ENCODE results near the gene RBM20.

DNA sequence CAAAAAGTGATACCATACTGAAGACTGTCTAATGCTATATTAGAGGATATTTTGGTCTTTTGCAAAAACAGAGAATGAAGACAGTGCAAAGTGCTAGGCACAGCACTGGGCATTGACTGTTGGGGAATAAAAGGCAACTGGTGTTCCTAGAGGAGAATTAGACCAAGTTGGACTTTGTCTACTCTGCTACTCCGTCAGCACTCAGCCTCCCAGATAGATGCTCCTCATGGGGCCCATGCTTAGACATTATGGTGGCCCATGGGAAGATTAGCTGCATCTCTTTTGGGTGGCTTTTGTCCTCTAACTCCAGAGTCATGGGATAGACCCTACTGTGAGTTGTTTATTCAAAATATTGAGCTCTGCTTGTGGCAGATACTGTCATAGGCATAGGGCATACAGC is 113.5 kb downstream of the RBM20 start:
- no peak for TF ChIP-seq EZH2phosphoT487 (IDR thresholded peaks at IDR 0.05; ENCODE audit: insufficient read depth, low read depth)
- no peak for TF ChIP-seq EZH2 (IDR thresholded peaks at IDR 0.05; ENCODE audit: insufficient read depth, poor library complexity, severe bottlenecking)
